ENCODE results near the gene EFNA2.

EFNA2 gene

DNA sequence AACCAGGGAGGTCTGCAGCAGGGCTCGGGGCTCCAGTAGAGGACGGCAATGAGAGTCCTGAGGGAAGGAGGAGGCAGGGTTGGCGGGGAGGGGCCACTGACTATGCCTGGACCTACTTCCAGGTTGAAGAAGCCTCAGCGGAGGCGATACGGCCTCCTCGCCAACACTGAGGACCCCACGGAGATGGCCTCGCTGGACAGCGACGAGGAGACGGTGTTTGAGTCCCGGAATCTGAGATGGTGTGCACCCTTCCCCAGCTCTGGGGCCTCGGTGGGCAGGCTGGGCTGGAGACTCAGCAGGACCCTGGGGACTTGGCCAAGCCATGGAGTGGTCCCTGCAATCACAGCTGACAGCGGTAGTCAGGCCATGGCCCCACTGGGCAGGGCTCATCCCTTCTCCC lies 8.6 kb upstream of the EFNA2 start:
- TF ChIP-seq CTCF (IDR thresholded peaks at IDR 0.05; ENCODE audit: low read depth, low read length), result no peak
- DNase-seq (ENCODE audit: low read depth, low spot score), result no peak
- no peak overlapping the region for H3K4me3 ChIP-seq (ENCODE audit: low read depth, low read length)
- in situ Hi-C loops (cut with HindIII; ENCODE audit: low sequenced_read_pairs), result no loop called here

DNA sequence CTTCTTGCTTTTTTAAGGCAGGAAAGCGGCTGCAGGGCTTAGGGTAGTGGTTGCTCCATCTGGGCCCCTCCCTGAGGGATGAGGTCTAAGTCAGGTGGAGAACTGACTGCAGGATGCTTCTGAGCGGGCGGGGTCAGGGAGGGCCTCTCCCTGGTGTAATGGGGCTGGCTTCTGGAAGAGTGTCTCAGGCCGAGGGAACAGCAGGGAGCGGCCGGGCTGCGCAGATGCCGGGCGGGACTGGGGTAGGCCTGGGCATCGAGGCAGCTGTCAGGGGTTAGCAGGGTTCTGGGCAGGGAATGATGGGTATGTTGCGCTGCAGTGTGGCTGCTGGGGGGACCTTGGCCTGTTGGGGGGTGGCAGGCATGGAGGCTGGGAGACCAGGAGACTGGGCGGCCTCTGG lies 7.6 kb upstream of the EFNA2 start:
- no peak for TF ChIP-seq CTCF (IDR thresholded peaks at IDR 0.05; ENCODE audit: low read depth, low read length)
- H3K4me3 ChIP-seq (ENCODE audit: low read depth, low read length), result no peak overlapping the region
- no peak for DNase-seq (ENCODE audit: low read depth, low spot score)
- in situ Hi-C loops (cut with HindIII; ENCODE audit: low sequenced_read_pairs), result no loop called here

GRCh38 chr19:1278713-1279660 lies 6.7 kb upstream of the EFNA2 start:
- no peak for TF ChIP-seq CTCF (IDR thresholded peaks at IDR 0.05; ENCODE audit: low read depth, low read length)
- H3K4me3 ChIP-seq (ENCODE audit: low read depth, low read length), result no peak overlapping the region
- in situ Hi-C loops (cut with HindIII; ENCODE audit: low sequenced_read_pairs), result no loop called here
- no peak for DNase-seq (ENCODE audit: low read depth, low spot score)

GRCh38 chr19:1279782-1280341 lies 5.8 kb upstream of the EFNA2 start:
- DNase-seq (ENCODE audit: low read depth, low spot score), result peak; percentile 83
- TF ChIP-seq CTCF (IDR thresholded peaks at IDR 0.05; ENCODE audit: low read depth, low read length), result peak; percentile 96
- H3K4me3 ChIP-seq (ENCODE audit: low read depth, low read length), result no peak overlapping the region
- in situ Hi-C loops (cut with HindIII; ENCODE audit: low sequenced_read_pairs), result no loop called here

DNA sequence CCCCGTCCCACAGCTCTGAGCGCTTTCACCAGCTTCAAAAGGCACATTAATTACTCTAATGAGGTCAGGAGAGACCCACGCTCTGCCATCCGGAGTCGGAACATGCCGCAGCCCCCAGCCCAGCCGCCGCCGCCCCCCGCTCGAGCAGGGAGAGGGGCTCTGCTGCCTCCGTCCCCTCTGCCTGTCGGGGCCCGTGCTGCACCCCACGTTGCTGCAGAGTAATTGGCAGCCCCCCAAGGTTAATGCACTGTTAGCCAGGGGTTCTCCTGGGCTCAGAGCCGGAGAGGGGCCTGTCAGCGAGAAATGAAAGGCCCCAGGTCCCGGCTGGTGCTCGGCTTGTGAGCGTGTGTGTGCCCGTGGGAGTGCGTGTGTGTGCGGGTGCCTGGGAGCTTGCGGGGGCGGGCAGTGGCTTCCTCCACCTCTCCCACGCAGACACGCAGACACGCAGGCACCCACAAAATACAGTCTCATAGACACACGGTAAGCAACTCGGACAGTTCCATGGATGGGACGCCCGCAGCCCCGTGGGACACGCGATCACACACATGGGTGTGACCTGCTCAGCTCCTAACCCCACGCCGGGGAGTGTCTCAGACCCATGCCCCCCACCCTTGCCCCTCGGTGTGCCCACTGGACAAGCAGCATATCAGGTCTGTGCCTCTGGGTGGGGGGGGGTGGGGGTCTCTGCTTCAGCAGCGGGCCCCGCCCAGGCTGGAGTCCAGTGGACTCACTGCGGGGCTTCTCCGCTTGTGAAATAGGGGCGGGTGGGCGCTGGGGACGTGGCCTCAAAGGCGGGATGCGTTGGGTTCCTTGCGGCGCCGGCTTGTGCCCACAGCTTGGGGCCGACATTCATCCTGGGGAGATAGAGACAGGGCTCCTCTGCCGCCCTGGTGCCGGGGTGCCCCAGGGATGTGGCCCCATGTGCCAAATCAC lies 4.8 kb upstream of the EFNA2 start:
- TF ChIP-seq CTCF (IDR thresholded peaks at IDR 0.05; ENCODE audit: low read depth, low read length), result no peak
- in situ Hi-C loops (cut with HindIII; ENCODE audit: low sequenced_read_pairs), result no loop called here
- DNase-seq (ENCODE audit: low read depth, low spot score), result no peak
- H3K4me3 ChIP-seq (ENCODE audit: low read depth, low read length), result no peak overlapping the region

GRCh38 chr19:1281569-1282287 lies 3.9 kb upstream of the EFNA2 start:
- DNase-seq (ENCODE audit: low read depth, low spot score), result no peak
- no peak for TF ChIP-seq CTCF (IDR thresholded peaks at IDR 0.05; ENCODE audit: low read depth, low read length)
- in situ Hi-C loops (cut with HindIII; ENCODE audit: low sequenced_read_pairs), result no loop called here
- no peak overlapping the region for H3K4me3 ChIP-seq (ENCODE audit: low read depth, low read length)
